OCI-LY3 (cell line): Measurements from ENCODE around the gene KRTAP10-4.
"Not testable (repeated sequence)": the region's sequence is repeated elsewhere in the genome, so short reads cannot be mapped to it uniquely, and the experiment has no call there.

Source experiments
- CTCF ChIP-seq: fragments of 200-600, 300-600 bp; sonication (generic); IDR thresholded peaks from 2 replicates; pipeline ENCODE4 v1.5.1; 2014; ENCODE audit warnings: antibody characterized with exemption, low read length, low read depth
- EZH2phosphoT487 ChIP-seq: fragments of 200-600 bp; shearing (Covaris generic); IDR thresholded peaks from 2 replicates; pipeline ENCODE4 v1.6.1; 2018; ENCODE audit warnings: antibody characterized with exemption, mixed run types, low read depth

- TF ChIP-seq CTCF, EZH2phosphoT487: not testable (repeated sequence)
These were observed 15.2 kb upstream of the KRTAP10-4 start for GRCh38 chr21:44558329-44558675.
